ENCODE measurements around the gene UGGT2. TPM values are rescaled to one million over a fixed set of nuclear protein-coding genes. Genes with fewer than 3 reads are reported as not detected.

The UGGT2 gene
- total RNA-seq, 1 donor from 2014 or later = 47.5 TPM

DNA sequence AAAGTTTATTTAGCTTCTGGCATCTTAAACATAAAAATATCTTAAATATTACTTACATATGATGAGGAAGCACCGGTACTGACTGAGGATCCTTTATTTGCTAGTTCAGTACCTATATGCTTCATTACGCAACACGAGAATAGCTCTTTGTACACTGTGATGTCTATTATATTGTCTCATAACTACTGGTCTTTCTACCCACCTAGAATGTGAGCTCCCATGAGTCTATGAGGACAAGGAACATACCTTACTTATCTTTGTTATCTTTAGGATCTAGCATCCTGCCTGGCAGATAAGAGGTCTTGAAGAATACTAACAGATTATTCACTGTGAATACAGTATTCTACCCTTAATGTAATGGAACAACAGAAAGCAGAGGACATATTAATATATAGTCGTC is 251.4 kb downstream of the UGGT2 start:
- Mint-ChIP-seq H3K27ac (no peak overlapping the region), H3K9me3 (peaks cover 32% of the 10 kb centered on the region), H3K4me1 (peaks cover 14% of the 10 kb centered on the region), H3K27me3 (ENCODE audit: low read depth) (no peaks in the 10 kb centered on the region), H3K4me3 (no peak overlapping the region), H3K36me3 (peaks cover 46% of the 10 kb centered on the region)
- TF ChIP-seq, protein P1, sequence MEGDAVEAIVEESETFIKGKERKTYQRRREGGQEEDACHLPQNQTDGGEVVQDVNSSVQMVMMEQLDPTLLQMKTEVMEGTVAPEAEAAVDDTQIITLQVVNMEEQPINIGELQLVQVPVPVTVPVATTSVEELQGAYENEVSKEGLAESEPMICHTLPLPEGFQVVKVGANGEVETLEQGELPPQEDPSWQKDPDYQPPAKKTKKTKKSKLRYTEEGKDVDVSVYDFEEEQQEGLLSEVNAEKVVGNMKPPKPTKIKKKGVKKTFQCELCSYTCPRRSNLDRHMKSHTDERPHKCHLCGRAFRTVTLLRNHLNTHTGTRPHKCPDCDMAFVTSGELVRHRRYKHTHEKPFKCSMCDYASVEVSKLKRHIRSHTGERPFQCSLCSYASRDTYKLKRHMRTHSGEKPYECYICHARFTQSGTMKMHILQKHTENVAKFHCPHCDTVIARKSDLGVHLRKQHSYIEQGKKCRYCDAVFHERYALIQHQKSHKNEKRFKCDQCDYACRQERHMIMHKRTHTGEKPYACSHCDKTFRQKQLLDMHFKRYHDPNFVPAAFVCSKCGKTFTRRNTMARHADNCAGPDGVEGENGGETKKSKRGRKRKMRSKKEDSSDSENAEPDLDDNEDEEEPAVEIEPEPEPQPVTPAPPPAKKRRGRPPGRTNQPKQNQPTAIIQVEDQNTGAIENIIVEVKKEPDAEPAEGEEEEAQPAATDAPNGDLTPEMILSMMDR (IDR thresholded peaks at IDR 0.05; ENCODE audit: unreplicated experiment) = no peak
- DNase-seq (ENCODE audit: low spot score in 2 of 2, unreplicated experiment in 2 of 2) = no peak

DNA sequence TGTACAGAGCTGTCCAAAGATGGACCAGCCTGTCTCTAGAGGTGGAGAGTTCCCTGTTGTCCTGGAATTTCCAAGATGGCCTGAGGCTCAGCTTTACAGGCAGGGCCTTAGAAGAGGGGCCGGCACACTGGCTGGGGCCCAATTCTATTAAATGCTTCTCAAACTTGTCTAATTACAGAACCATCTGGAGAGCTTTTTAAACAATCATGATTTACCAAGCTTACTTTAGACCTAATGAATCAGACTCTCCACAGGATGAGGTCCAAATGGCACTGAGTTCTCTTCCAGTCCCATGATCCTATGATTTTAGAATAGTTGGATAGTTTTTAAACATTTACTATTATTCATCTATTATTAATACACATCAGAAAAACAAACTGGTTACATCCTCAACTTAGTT is 252.8 kb downstream of the UGGT2 start:
- Mint-ChIP-seq H3K27me3 (ENCODE audit: low read depth) (no peaks in the 10 kb centered on the region), H3K4me3 (no peak overlapping the region), H3K27ac (no peak overlapping the region), H3K36me3 (peaks cover 35% of the 10 kb centered on the region), H3K4me1 (peaks cover 14% of the 10 kb centered on the region), H3K9me3 (peaks cover 21% of the 10 kb centered on the region)
- DNase-seq (ENCODE audit: low spot score in 2 of 2, unreplicated experiment in 2 of 2) = no peak
- TF ChIP-seq, protein P1 (IDR thresholded peaks at IDR 0.05; ENCODE audit: unreplicated experiment) = no peak

DNA sequence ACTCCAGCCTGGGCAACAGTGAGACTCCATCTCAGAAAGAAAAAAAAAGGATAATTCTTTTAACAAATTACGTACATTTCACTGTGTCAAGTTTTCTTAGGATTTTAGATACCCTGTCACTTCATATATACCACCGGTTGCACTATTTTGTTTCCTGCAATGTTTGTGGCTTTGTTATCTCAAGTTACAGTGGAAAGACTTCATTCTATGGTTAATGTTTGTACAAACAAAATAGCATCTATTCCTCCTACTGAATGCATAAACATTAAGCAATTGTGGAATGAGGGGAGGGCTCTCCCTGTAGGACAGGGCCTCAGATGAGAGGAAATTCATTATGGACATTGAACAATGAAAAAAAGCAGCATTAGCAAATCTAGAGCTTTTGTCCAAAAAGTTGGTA is 256.2 kb downstream of the UGGT2 start:
- no peak for DNase-seq (ENCODE audit: low spot score in 2 of 2, unreplicated experiment in 2 of 2)
- H3K9me3 Mint-ChIP-seq = no peaks in the 10 kb centered on the region
- TF ChIP-seq, protein P1 (IDR thresholded peaks at IDR 0.05; ENCODE audit: unreplicated experiment) = no peak
- peaks cover 14% of the 10 kb centered on the region for H3K4me1 Mint-ChIP-seq
- H3K27ac Mint-ChIP-seq = no peak overlapping the region
- no peaks in the 10 kb centered on the region for H3K27me3 Mint-ChIP-seq (ENCODE audit: low read depth)
- no peak overlapping the region for H3K4me3 Mint-ChIP-seq
- H3K36me3 Mint-ChIP-seq = peaks cover 21% of the 10 kb centered on the region

DNA sequence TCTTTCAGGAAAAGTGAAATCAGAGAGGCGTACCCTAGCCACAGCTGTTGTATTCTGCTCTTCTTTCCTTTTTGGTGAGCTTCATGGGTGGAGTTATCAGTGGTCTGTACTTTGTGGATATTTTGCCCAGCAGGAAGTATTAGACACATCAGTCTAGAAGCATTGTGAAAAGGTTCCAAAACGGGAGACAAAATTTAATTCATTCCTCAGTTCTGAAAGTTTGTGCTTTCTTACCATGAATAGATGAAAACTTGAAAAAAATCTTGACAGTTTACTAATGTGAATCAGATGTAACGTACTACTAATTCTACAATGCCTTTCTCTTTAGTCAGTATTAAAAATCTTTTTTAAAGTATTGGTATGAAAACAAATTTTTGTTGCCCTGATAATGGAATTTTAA is 259.4 kb downstream of the UGGT2 start:
- no peak overlapping the region for H3K27ac Mint-ChIP-seq
- TF ChIP-seq, protein P1 (IDR thresholded peaks at IDR 0.05; ENCODE audit: unreplicated experiment) = no peak
- DNase-seq (ENCODE audit: low spot score in 2 of 2, unreplicated experiment in 2 of 2) = no peak
- peaks cover 44% of the 10 kb centered on the region for H3K36me3 Mint-ChIP-seq
- H3K4me1 Mint-ChIP-seq = peaks cover 2% of the 10 kb centered on the region
- peaks cover 12% of the 10 kb centered on the region for H3K9me3 Mint-ChIP-seq
- H3K27me3 Mint-ChIP-seq (ENCODE audit: low read depth) = no peaks in the 10 kb centered on the region
- H3K4me3 Mint-ChIP-seq = no peak overlapping the region

DNA sequence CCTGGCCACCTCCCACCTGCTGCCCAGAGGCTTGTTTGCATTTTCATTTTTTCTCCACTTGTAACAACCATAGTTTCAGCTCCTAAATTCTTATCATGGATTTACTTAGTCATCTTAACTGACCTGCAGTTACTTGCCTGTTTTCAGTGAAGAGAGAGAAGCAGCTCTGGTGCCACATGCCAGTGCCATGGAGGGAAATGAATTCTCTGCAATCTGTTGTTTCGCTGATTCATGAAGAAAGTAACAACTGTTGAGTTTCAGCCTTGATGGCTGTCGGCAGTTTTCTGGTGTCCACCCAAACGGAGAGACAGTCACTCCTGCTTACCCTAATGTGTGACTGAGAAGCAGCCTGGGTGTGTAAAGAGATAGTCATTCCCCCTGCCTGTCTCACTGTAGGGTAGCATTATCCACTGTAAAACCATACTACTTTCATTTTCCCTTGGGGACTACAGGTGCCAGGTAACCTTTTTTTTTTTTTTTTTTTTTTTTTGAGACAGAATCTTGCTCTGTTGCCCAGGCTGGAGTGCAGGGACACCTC is 260.1 kb downstream of the UGGT2 start:
- Mint-ChIP-seq H3K9me3 (peaks cover 12% of the 10 kb centered on the region), H3K27ac (peak overlapping the region; percentile 16), H3K27me3 (ENCODE audit: low read depth) (no peaks in the 10 kb centered on the region), H3K4me3 (no peak overlapping the region), H3K36me3 (peaks cover 43% of the 10 kb centered on the region), H3K4me1 (no peaks in the 10 kb centered on the region)
- no peak for DNase-seq (ENCODE audit: low spot score in 2 of 2, unreplicated experiment in 2 of 2)
- TF ChIP-seq, protein P1 (IDR thresholded peaks at IDR 0.05; ENCODE audit: unreplicated experiment) = no peak

Data from mesothelial cell of epicardium (in vitro differentiated cells).